NCI-H460 (cell line): ENCODE data around the gene FKBP4. TPM values are rescaled to one million over a fixed set of nuclear protein-coding genes. Genes with fewer than 3 reads are reported as not detected.

ENCODE experiments used
- DNase-seq: peaks from one replicate; pipeline ENCODE4 v3.0.0-alpha.2; 2016; ENCODE audit warnings: low read depth; ENCODE audit errors: extremely low read depth
- total RNA-seq: library from RNA; depleted of rRNA; stranded (reverse); fragments of >200 nt; shearing (Covaris generic); gene quantifications from 2 replicates; pipeline ENCODE4 v1.2.3, GENCODE V29; 2014

The FKBP4 gene
- total RNA-seq, 1 experiment from 2014 or later: 47.7 TPM

- no peak for DNase-seq
Observed at GRCh38 chr12:2811801-2812200, 17.0 kb downstream of the FKBP4 start.

- peak; percentile 97 for DNase-seq
Observed at GRCh38 chr12:2812290-2813213, 17.8 kb downstream of the FKBP4 start, which contains the start of gene ITFG2. Gene ITFG2, plus strand, starts transcription at chr12:2812668. Its CDS starts 93 bp downstream, at chr12:2812761.

GRCh38 chr12:2813214-2814185 is 18.7 kb downstream of the FKBP4 start:
- peak; percentile 55 for DNase-seq

GRCh38 chr12:2819810-2820209 is 25.0 kb downstream of the FKBP4 start:
- no peak for DNase-seq

- DNase-seq: no peak
Observed at GRCh38 chr12:2820432-2820831, 25.7 kb downstream of the FKBP4 start.

GRCh38 chr12:2823483-2823882 is 28.7 kb downstream of the FKBP4 start:
- DNase-seq: no peak

GRCh38 chr12:2824541-2824940 is 29.8 kb downstream of the FKBP4 start:
- no peak for DNase-seq

- no peak for DNase-seq
Observed at GRCh38 chr12:2825132-2825531, 30.4 kb downstream of the FKBP4 start.

- no peak for DNase-seq
Observed at GRCh38 chr12:2826036-2826435, 31.3 kb downstream of the FKBP4 start.

- no peak for DNase-seq
Observed at GRCh38 chr12:2826721-2827515, 32.1 kb downstream of the FKBP4 start.

GRCh38 chr12:2829275-2829674 is 34.5 kb downstream of the FKBP4 start:
- DNase-seq: no peak

- no peak for DNase-seq
Observed at GRCh38 chr12:2832550-2833127, 37.9 kb downstream of the FKBP4 start.

GRCh38 chr12:2833327-2833726 is 38.6 kb downstream of the FKBP4 start:
- no peak for DNase-seq

- no peak for DNase-seq
Observed at GRCh38 chr12:2833810-2834209, 39.0 kb downstream of the FKBP4 start.

GRCh38 chr12:2834581-2835491 is 40.1 kb downstream of the FKBP4 start, which contains the start of gene NRIP2:
Gene NRIP2, minus strand, starts transcription at chr12:2835035. Its CDS starts 52 bp downstream, at chr12:2834983.
- DNase-seq: no peak

GRCh38 chr12:2835691-2836403 is 41.1 kb downstream of the FKBP4 start:
- no peak for DNase-seq

GRCh38 chr12:2836574-2836973 is 41.8 kb downstream of the FKBP4 start:
- DNase-seq: no peak

- DNase-seq: no peak
Observed at GRCh38 chr12:2841056-2841650, 46.4 kb downstream of the FKBP4 start.
